NCI-H446 treated with DMSO at 0.1 percent for 48 hours (cell line): ENCODE data around the gene IGDCC3.
"Not testable (repeated sequence)": the region's sequence is repeated elsewhere in the genome, so short reads cannot be mapped to it uniquely, and the experiment has no call there.

Experiments
- DNase-seq: peaks from one replicate; lab custom pipeline; 2025; lab: John Stamatoyannopoulos, UW

IGDCC3 gene

DNA sequence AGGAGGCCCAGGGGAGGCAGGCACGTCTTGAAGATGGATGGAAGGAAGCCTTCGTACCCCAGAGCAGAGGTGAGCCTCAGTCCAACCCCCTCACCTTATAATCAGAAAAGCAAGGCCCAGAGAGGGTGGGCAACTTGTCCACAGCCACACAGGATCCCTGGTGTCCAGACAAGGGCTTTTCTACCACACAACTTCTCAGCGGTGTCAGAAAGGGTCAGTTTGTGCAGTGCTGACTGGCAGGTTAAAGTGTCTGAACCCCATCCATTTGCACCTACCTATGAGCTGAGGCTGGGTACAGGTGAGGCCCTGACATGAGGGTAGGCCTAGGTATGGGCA, 8.6 kb downstream of the IGDCC3 start:
- no peak for DNase-seq

DNA sequence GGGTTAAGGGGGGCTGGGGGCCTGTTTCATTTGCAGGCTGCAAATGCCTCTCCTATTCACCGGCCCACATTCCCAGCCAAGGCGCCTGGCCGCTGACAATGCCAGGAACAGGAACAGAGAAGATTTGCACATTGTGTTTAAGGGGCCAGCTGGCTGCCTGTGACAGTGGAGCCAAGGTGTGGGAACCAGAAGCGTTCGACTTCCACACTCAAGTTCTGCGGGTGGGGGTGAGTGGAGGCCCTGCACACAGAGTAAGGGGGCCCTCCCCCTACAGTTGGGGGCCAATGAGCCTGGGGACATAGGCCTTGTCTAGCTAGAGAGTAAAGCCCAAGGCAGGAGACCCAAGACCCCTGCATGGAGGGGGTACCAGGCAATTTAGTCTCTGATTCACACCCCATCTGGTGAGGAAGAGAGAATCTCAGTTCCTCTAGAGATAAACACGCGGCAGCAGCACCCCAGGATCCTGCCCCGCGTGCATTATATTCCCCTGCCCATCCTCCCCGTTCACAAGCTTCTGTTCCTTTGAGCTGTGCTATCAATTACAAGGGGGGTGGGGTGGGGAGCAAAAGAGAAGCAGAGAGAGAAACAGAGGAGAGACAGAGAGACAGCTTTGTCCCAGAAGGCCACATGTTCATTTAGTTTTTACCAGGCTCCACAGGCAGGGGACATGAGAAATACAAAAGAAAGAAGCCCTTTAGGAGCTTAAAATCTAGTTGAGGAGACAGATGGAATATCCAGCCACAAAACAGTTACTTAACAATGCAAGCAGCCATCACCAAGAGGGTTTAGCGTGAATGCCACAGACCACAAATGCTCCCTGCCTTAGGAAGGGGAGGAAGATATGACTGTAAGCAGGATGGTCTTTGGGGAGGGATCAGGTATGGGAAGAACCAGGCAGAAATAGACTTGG, 9.2 kb downstream of the IGDCC3 start:
- DNase-seq: no peak

GRCh38 chr15:65366122-65366892, 11.5 kb downstream of the IGDCC3 start:
- DNase-seq: no peak

GRCh38 chr15:65365229-65365628, 12.6 kb downstream of the IGDCC3 start:
- DNase-seq: no peak

- no peak for DNase-seq
Measured at GRCh38 chr15:65363766-65364165, 14.0 kb downstream of the IGDCC3 start.

DNA sequence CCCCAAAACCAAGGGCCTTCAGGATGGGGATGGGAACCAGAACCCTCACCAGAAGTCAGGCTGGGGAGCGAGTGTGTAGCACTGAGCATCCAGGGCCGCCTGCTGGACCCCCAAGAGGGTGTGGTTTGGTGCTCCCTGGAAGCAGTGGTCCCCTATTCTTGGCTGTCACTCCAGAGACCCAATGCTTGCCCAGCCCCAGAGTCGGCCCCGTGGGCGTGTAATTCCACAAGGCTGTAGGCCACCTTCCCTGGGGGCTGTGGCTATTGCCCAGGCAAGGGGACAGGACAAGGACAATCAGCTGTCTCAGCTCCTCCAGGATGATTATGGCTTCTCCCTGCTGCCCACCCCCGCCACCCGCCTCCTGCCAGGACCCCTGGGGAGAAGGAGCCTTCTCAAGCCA, 14.5 kb downstream of the IGDCC3 start:
- DNase-seq: no peak

DNA sequence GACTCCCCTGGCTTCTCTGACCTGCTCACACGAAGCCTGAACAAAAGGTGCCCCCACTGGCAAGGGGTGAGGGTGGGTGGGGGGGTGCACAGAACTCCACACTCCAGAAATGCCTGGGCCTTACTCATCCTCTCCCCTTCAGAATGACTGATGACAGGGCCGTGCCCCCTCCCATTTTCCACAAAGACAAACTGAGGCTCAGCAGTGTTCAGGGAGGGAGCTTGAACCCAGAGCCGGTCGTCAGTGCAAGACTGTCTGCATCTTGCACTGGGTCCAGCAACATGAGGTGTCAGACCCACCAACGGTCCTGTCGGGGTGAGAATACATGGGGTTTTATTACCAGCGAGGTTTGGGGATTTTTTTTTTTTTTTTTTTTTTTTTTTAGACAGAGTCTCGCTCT, 15.3 kb downstream of the IGDCC3 start:
- no peak for DNase-seq

DNA sequence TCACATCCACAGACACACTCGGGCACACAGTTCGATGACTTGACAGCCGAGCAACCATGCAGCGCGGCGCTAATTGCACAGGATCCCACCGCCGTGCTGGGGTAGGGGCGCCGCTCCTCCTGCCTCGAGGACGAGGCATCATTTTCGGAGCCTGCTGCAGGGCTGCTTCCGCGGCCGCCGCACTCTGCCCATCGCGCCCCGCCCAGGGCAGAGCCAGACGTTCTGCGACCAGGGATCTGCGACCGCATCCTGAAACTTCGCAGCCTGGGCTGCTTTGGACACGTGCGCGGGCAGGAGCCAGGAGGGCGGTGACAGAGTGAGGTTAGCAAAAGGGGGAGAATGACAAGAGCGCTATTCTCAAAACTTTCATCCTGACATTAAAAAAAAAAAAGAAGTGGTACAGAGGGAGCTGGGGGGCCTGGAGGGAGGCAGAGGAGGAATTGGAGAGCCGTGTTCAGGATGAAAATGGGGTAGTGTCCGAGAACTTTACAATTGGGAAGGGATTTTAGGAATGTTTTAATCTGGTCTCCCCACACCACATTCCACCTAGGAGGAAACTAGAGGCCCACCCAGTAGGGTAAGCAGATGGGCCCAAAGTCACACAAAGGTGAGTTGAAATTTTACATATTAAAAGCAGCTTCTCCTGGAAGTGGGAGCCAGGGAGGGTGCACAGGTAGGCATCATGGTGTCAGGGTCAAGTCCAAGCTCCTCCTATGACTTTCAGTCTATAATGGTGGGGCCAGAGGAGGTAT, 15.9 kb downstream of the IGDCC3 start:
- DNase-seq: no peak

GRCh38 chr15:65360506-65360905, 17.3 kb downstream of the IGDCC3 start:
- no peak for DNase-seq

GRCh38 chr15:65355988-65356353, 21.8 kb downstream of the IGDCC3 start:
- no peak for DNase-seq

GRCh38 chr15:65355173-65355987, 22.4 kb downstream of the IGDCC3 start:
- DNase-seq: no peak

- no peak for DNase-seq
Measured at GRCh38 chr15:65354835-65355172, 23.0 kb downstream of the IGDCC3 start.

DNA sequence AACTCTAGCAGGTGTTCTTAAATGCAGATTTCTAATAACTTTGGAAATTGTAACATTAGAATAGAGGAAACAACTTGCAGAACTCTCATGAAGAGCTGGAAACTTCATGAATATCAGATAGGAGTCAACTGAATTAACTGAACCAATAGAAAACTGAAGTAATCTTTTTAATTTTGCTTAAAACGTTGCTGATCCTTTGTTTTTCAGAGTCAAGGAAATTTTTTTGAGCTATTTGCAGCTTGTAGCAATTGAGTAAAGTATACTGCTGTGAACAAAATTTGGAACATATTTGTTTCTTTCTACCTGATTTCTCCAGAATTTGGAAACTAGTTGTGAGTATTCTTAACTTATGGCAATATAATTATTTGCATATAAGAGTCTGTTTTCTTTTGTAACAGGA, 25.8 kb downstream of the IGDCC3 start:
- not testable (repeated sequence) for DNase-seq

DNA sequence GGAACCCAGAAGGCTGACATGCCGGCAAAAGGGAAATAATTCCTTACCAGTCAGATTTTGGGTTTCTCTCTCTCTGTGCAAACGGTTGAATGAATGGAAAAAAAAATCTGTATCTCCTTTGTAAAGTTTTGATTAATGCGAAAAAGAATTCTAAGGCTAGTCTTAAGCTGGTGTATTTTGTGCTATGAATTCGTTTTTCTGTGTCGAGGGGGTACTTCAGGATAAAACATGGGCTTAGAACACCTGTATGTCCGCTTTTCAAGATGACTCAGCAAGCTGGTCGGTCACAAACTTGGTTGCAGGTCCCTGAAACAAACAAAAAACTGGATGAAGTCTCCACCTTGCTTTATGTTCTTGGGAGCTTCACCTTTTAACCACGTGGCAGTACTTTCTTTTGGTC, 28.5 kb downstream of the IGDCC3 start:
- no peak for DNase-seq

GRCh38 chr15:65347756-65348155, 30.0 kb downstream of the IGDCC3 start:
- not testable (repeated sequence) for DNase-seq

DNA sequence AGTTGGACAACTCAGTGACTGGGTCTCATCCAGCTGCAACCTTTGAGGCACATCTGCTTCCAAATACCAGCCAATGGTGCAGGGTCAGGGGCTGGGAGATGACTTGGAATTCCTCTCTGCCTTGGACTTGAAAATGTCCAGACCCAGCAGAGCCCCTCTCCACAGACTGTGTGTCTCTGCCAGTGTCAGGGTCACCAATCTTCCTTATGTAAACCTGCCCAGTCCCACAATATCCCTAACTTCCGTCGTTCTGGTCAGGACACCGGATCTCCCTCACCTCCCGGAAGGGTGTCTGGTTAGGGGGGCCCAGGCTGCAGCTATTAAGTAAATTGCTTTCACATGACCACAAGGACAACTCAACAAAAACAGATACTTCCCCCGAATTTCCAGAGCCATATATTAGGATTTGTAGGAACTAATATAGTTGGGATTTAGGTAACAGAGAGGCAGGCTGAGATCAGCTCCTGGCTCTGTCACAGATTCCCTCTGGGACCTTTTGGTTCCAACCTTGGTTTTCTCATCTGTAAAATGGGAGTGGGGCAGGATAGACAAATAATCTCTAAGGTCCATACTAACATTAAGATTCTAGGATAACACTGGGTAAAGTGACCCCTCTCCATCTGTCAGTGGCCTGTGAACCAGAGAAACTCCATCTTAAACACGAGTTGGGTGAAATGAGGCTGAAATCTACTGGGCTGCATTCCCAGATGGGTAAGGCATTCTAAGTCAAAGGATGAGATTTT, 30.8 kb downstream of the IGDCC3 start:
- no peak for DNase-seq

- DNase-seq: no peak
Measured at GRCh38 chr15:65344914-65345275, 32.9 kb downstream of the IGDCC3 start.

DNA sequence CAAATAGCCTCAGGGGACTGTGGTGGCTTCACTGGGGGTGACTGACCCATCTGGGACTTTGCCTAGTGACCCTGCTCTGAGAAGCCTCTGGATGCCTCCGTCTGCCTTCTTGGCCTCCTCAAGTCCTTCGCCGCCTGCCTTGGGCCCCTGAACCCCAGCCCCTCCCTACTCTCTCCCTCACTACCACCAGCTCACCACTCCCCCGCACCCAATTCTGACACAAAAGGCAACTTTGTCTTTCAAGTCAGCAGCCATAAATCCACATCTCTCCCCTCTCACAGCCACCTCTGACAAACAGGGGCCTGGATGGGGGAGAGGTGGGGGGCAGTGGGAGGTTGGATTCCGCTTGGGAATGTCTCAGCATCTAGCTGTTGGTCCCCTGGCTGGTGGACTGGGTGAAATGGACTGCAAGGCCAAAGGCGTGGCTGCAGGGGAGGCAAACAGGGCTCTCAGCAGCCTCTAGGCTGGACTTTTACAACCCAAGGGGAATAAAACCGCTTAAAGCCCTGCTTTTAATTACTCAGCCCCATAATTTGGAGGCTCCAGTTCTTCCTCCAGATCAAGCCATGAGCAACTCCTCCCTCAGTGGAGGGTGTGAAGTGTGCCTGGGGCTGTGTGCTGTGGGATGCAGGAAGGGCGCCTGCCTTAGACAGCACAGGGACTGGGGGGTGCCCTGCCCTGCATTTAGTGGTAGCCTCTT, 33.4 kb downstream of the IGDCC3 start:
- no peak for DNase-seq

GRCh38 chr15:65343374-65343981, 34.3 kb downstream of the IGDCC3 start:
- no peak for DNase-seq

DNA sequence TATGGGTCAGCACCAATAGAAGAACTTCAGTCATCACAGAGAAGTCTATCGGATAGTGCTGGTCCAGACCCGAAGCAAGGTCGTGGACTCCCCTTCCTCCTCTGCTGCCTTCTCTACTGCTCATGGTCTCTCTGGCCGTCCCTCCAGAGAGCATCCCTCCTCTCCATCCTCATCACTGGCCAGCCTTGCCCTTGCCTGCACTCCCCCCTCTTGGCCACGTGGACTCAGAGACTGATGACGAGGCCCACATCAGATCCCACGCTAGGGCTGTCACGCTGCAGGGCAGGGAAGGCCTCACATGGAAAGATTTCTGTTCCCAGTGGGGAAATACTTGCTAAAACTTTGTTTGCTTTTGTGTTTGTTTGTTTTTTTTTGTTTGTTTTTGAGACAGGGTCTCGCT, 35.3 kb downstream of the IGDCC3 start:
- no peak for DNase-seq
